Endometrial microvascular endothelial cells (primary cell): ENCODE data around the gene PCDHGA12. TPM values are rescaled to one million over a fixed set of nuclear protein-coding genes. Genes with fewer than 3 reads are reported as not detected.
"Not testable (repeated sequence)": the region's sequence is repeated elsewhere in the genome, so short reads cannot be mapped to it uniquely, and the experiment has no call there.

ENCODE experiments used
- in situ Hi-C: cut with HindIII; loops from 2 replicates; pipeline ENCODE4 v1.10.0; 2017; ENCODE audit warnings: low sequenced_read_pairs, low pct_unique_long_range_greater_than_20kb; ENCODE audit errors: inconsistent ontology term
- total RNA-seq: library from RNA; depleted of rRNA; stranded (reverse); fragments of >200 nt; gene quantifications from one replicate; pipeline ENCODE4 v1.2.3, GENCODE V29; 2015; ENCODE audit errors: inconsistent ontology term

Gene PCDHGA12
- 0.74 TPM for total RNA-seq

DNA sequence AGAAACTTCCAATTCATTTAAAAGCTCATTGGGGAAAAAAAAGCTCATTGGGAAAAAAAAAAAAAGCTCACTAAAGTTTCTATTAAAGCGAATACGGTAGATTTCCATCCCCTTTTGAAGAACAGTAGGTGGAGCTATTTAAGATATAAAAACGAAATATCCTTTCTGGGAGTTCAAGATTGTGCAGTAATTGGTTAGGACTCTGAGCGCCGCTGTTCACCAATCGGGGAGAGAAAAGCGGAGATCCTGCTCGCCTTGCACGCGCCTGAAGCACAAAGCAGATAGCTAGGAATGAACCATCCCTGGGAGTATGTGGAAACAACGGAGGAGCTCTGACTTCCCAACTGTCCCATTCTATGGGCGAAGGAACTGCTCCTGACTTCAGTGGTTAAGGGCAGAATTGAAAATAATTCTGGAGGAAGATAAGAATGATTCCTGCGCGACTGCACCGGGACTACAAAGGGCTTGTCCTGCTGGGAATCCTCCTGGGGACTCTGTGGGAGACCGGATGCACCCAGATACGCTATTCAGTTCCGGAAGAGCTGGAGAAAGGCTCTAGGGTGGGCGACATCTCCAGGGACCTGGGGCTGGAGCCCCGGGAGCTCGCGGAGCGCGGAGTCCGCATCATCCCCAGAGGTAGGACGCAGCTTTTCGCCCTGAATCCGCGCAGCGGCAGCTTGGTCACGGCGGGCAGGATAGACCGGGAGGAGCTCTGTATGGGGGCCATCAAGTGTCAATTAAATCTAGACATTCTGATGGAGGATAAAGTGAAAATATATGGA is at the start of gene PCDHGA12:
Gene PCDHGA12, plus strand, starts transcription at position 176 of the 782 bp plus-strand sequence. Its CDS starts 253 bp downstream, at position 429.
- in situ Hi-C loops: no loop called here

- in situ Hi-C loops: no loop called here
Measured at GRCh38 chr5:141382469-141383294, 47.6 kb upstream of the PCDHGA12 start, which contains the start of gene PCDHGA7. PCDHGA7 (plus strand) TSS chr5:141382742; CDS start chr5:141382900, 158 bp downstream.

GRCh38 chr5:141383345-141383744 is 47.0 kb upstream of the PCDHGA12 start:
- in situ Hi-C loops: no loop called here

- in situ Hi-C loops: no loop called here
Measured at GRCh38 chr5:141384471-141385267, 45.6 kb upstream of the PCDHGA12 start.

- in situ Hi-C loops: not testable (repeated sequence)
Measured at GRCh38 chr5:141387557-141388311, 42.6 kb upstream of the PCDHGA12 start, which contains the start of gene PCDHGB4. PCDHGB4 (plus strand) TSS chr5:141387698; CDS start chr5:141387885, 187 bp downstream.

DNA sequence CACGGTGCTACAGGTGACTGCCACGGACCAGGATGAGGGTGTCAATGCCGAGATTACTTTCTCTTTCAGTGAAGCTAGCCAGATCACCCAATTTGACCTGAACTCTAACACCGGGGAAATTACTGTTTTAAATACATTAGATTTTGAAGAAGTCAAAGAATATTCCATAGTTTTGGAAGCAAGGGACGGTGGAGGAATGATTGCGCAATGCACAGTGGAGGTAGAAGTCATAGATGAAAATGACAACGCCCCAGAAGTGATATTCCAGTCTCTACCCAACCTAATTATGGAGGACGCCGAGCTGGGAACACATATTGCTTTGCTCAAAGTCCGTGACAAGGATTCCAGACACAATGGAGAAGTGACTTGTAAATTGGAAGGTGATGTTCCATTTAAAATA is 41.6 kb upstream of the PCDHGA12 start:
- in situ Hi-C loops: no loop called here

DNA sequence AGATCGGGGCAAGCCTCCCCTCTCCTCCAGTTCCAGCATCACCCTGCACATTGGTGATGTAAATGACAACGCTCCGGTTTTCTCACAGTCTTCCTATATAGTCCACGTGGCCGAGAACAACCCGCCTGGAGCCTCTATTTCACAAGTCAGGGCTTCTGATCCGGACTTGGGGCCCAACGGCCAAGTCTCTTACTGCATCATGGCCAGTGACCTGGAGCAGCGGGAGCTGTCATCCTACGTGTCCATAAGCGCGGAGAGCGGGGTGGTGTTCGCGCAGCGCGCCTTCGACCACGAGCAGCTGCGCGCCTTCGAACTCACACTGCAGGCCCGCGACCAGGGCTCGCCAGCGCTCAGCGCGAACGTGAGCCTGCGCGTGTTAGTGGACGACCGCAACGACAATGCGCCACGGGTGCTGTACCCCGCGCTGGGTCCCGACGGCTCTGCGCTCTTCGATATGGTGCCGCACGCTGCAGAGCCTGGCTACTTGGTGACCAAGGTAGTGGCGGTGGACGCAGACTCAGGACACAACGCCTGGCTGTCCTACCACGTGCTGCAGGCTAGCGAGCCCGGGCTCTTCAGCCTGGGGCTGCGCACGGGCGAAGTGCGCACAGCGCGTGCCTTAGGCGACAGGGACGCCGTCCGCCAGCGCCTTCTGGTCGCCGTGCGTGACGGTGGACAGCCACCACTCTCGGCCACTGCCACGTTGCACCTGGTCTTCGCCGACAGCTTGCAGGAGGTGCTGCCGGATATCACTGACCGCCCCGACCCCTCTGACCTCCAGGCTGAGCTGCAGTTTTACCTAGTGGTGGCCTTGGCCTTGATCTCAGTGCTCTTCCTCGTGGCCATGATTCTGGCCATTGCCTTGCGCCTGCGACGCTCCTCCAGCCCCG is 40.9 kb upstream of the PCDHGA12 start:
- in situ Hi-C loops: no loop called here

- in situ Hi-C loops: no loop called here
Measured at GRCh38 chr5:141392429-141393198, 37.7 kb upstream of the PCDHGA12 start, which contains the start of gene PCDHGA8. PCDHGA8 (plus strand) TSS chr5:141392633; CDS start chr5:141392814, 181 bp downstream.

DNA sequence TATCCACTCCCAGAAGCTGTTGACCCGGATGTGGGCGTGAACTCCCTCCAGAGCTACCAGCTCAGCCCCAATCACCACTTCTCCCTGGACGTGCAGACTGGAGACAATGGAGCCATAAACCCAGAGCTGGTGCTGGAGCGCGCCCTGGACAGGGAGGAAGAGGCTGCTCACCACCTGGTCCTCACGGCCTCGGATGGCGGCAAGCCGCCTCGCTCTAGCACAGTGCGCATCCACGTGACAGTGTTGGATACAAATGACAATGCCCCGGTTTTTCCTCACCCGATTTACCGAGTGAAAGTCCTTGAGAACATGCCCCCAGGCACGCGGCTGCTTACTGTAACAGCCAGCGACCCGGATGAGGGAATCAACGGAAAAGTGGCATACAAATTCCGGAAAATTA is 37.0 kb upstream of the PCDHGA12 start:
- in situ Hi-C loops: no loop called here

- in situ Hi-C loops: not testable (repeated sequence)
Measured at GRCh38 chr5:141394401-141395187, 35.7 kb upstream of the PCDHGA12 start.

DNA sequence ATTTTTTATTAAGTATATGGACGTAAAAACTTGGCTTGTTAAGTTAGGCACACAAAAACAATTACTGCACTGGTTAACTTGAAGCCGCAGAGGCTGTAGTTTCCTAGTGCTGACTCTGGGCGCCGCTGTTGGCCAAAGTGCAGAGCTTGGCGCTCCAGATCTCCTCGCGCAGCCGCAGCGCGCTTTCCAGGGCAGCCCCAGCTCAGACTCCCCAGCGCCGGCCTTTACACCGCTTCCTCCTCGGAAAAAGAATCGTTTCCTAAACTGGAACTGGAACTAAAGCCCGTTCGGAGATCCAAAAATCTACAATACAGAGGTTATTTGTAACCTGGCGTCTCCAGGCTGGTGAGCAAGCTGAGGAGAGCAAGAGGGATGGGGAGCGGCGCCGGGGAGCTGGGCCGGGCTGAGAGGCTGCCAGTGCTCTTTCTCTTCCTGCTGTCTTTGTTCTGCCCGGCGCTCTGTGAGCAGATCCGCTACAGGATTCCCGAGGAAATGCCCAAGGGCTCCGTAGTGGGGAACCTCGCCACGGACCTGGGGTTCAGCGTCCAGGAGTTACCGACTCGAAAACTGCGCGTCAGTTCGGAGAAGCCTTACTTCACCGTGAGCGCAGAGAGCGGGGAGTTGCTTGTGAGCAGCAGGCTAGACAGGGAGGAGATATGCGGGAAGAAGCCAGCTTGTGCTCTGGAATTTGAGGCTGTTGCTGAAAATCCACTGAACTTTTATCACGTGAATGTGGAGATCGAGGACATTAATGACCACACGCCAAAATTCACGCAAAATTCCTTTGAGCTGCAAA is 32.4 kb upstream of the PCDHGA12 start, which contains the start of gene PCDHGB5:
Gene PCDHGB5, plus strand, starts transcription at position 192 of the 796 bp plus-strand sequence. Its CDS starts 181 bp downstream, at position 373.
- in situ Hi-C loops: not testable (repeated sequence)

GRCh38 chr5:141398608-141399007 is 31.7 kb upstream of the PCDHGA12 start:
- in situ Hi-C loops: no loop called here

GRCh38 chr5:141399555-141400258 is 30.6 kb upstream of the PCDHGA12 start:
- in situ Hi-C loops: no loop called here

- in situ Hi-C loops: no loop called here
Measured at GRCh38 chr5:141402553-141403243, 27.6 kb upstream of the PCDHGA12 start, which contains the start of gene PCDHGA9. PCDHGA9 (plus strand) TSS chr5:141402778; CDS start chr5:141402953, 175 bp downstream.
